ENCODE data around the gene C17orf113. TPM values are rescaled to one million over a fixed set of nuclear protein-coding genes. Genes with fewer than 3 reads are reported as not detected.

The C17orf113 gene
- total and polyA plus RNA-seq, 2 of the 13 experiments (the other 11 are each of a cell fraction or from before 2014, with no cell fraction given), result 0.87 to 1.1 TPM

GRCh38 chr17:42016411-42016831 lies 34.0 kb downstream of the C17orf113 start (continued):
- no peak for TF ChIP-seq HOXD1 (CRISPR knock-in tag; IDR thresholded peaks at IDR 0.05)
- TF ChIP-seq SKIL (CRISPR knock-in tag; IDR thresholded peaks at IDR 0.05; ENCODE audit: borderline replicate concordance), result no peak
- TF ChIP-seq EEA1 (CRISPR knock-in tag; IDR thresholded peaks at IDR 0.05; ENCODE audit: borderline replicate concordance), result no peak
- no peak for TF ChIP-seq ZNF557 (CRISPR knock-in tag; IDR thresholded peaks at IDR 0.05)
- no peak for TF ChIP-seq IRF2 (CRISPR knock-in tag; IDR thresholded peaks at IDR 0.05)
- TF ChIP-seq MTERF4 (CRISPR knock-in tag; IDR thresholded peaks at IDR 0.05), result no peak
- no peak for TF ChIP-seq ZNF749 (CRISPR knock-in tag; IDR thresholded peaks at IDR 0.05; ENCODE audit: borderline replicate concordance)
- 0 out of 2 replicates have a peak, but pooled peaks have one; percentile 4 for TF ChIP-seq ZSCAN20 (CRISPR knock-in tag; IDR thresholded peaks at IDR 0.05; ENCODE audit: borderline replicate concordance)
- no peak for TF ChIP-seq ZNF776 (CRISPR knock-in tag; IDR thresholded peaks at IDR 0.05)
- TF ChIP-seq ZNF512 (CRISPR knock-in tag; IDR thresholded peaks at IDR 0.05), result no peak
- 0 out of 2 replicates have a peak, but pooled peaks have one; percentile 16 for TF ChIP-seq CAMTA2 (CRISPR knock-in tag; IDR thresholded peaks at IDR 0.05; ENCODE audit: borderline replicate concordance)
- no peak for TF ChIP-seq HDAC1 (CRISPR knock-in tag; IDR thresholded peaks at IDR 0.05)
- no peak for TF ChIP-seq ZNF333 (CRISPR knock-in tag; IDR thresholded peaks at IDR 0.05; ENCODE audit: borderline replicate concordance)
- no peak for TF ChIP-seq CCDC6 (CRISPR knock-in tag; IDR thresholded peaks at IDR 0.05)
- TF ChIP-seq SP140L (CRISPR knock-in tag; IDR thresholded peaks at IDR 0.05; ENCODE audit: borderline replicate concordance), result no peak
- TF ChIP-seq ZFYVE20 (CRISPR knock-in tag; IDR thresholded peaks at IDR 0.05; ENCODE audit: borderline replicate concordance, low read depth), result no peak
- TF ChIP-seq ZNF615 (CRISPR knock-in tag; IDR thresholded peaks at IDR 0.05; ENCODE audit: borderline replicate concordance), result no peak
- 0 out of 2 replicates have a peak, but pooled peaks have one; percentile 7 for TF ChIP-seq CHD4 (IDR thresholded peaks at IDR 0.05; ENCODE audit: borderline replicate concordance, low read length)
- TF ChIP-seq ZNF296 (CRISPR knock-in tag; conservative IDR thresholded peaks at IDR 0.05), result no peak
- TF ChIP-seq SIN3A (IDR thresholded peaks at IDR 0.05; ENCODE audit: borderline replicate concordance, low read depth, low read length), result 0 out of 2 replicates have a peak, but pooled peaks have one; percentile 10

Data from HepG2 (cell line).